Endothelial cell (in vitro differentiated cells): ENCODE data around the gene GHITM. TPM values are rescaled to one million over a fixed set of nuclear protein-coding genes. Genes with fewer than 3 reads are reported as not detected.

Experiments
- DNase-seq: peaks from one replicate; pipeline ENCODE4 v3.0.0; 2021; ENCODE audit warnings: low spot score
- H3K27ac Mint-ChIP-seq: one replicate; pipeline ENCODE4 v1.8.0; 2021; ENCODE audit warnings: mixed read lengths, inconsistent platforms; ENCODE audit not compliant: unreplicated experiment
- H3K27me3 Mint-ChIP-seq: one replicate; pipeline ENCODE4 v1.8.0; 2021; ENCODE audit warnings: mild to moderate bottlenecking, moderate library complexity, mixed read lengths, inconsistent platforms; ENCODE audit not compliant: unreplicated experiment
- H3K36me3 Mint-ChIP-seq: one replicate; pipeline ENCODE4 v1.8.0; 2021; ENCODE audit warnings: mild to moderate bottlenecking, low read depth, mixed read lengths, inconsistent platforms; ENCODE audit not compliant: unreplicated experiment
- H3K4me1 Mint-ChIP-seq: one replicate; pipeline ENCODE4 v1.8.0; 2021; ENCODE audit warnings: mild to moderate bottlenecking, mixed read lengths, inconsistent platforms; ENCODE audit not compliant: unreplicated experiment
- H3K4me3 Mint-ChIP-seq: one replicate; pipeline ENCODE4 v1.8.0; 2021; ENCODE audit warnings: mild to moderate bottlenecking, mixed read lengths, inconsistent platforms; ENCODE audit not compliant: unreplicated experiment
- H3K9me3 Mint-ChIP-seq: one replicate; pipeline ENCODE4 v1.8.0; 2021; ENCODE audit warnings: mixed read lengths, inconsistent platforms; ENCODE audit not compliant: unreplicated experiment
- CTCF ChIP-seq: fragments of 200-600 bp; sonication (generic); IDR thresholded peaks from one replicate; pipeline ENCODE4 v1.5.0; 2021; ENCODE audit warnings: antibody characterized with exemption; ENCODE audit not compliant: unreplicated experiment
- total RNA-seq: library from RNA; stranded (reverse); fragmentation: NEBNext Ultra II Directional; extraction: Animal tissue kit (Norgen Biotek cat#: 25700); gene quantifications from one replicate; pipeline ENCODE4 v1.2.1, GENCODE V29; 2021; ENCODE audit not compliant: unreplicated experiment

The GHITM gene
- total RNA-seq, 1 donor from 2014 or later, result 97.8 TPM

- no peak for TF ChIP-seq CTCF
- no peak for DNase-seq
- H3K27me3 Mint-ChIP-seq, result peaks cover 19% of the 10 kb centered on the region
Measured at GRCh38 chr10:84201244-84201606, 61.9 kb downstream of the GHITM start.

GRCh38 chr10:84201682-84202081 is 62.4 kb downstream of the GHITM start:
- Mint-ChIP-seq H3K4me1 (no peaks in the 10 kb centered on the region), H3K9me3 (no peaks in the 10 kb centered on the region), H3K36me3 (no peaks in the 10 kb centered on the region), H3K4me3 (no peak overlapping the region), H3K27me3 (peaks cover 19% of the 10 kb centered on the region), H3K27ac (no peak overlapping the region)
- no peak for TF ChIP-seq CTCF
- no peak for DNase-seq

More at GRCh38 chr10:84201244-84201606, 61.9 kb downstream of the GHITM start:
- Mint-ChIP-seq H3K4me3 (no peak overlapping the region), H3K4me1 (no peaks in the 10 kb centered on the region), H3K36me3 (no peaks in the 10 kb centered on the region), H3K9me3 (no peaks in the 10 kb centered on the region), H3K27ac (no peak overlapping the region)

GRCh38 chr10:84202349-84202748 is 63.0 kb downstream of the GHITM start:
- H3K36me3 Mint-ChIP-seq, result no peaks in the 10 kb centered on the region
- H3K4me1 Mint-ChIP-seq, result no peaks in the 10 kb centered on the region
- DNase-seq, result no peak
- no peak overlapping the region for H3K4me3 Mint-ChIP-seq
- TF ChIP-seq CTCF, result no peak
- H3K9me3 Mint-ChIP-seq, result no peaks in the 10 kb centered on the region
- H3K27ac Mint-ChIP-seq, result no peak overlapping the region
- peaks cover 14% of the 10 kb centered on the region for H3K27me3 Mint-ChIP-seq

Other genes starting within 250 kb of the GHITM start
- not detected for gene GPR15LG, start 34.3 kb downstream of the GHITM start, total RNA-seq
- gene CDHR1, start 55.0 kb downstream of the GHITM start, total RNA-seq, result 1.3 TPM
- gene LRIT2, start 86.0 kb downstream of the GHITM start, total RNA-seq, result not detected
- not detected for gene LRIT1, start 102.0 kb downstream of the GHITM start, total RNA-seq
- not detected for gene RGR, start 105.5 kb downstream of the GHITM start, total RNA-seq
- 80.2 TPM for gene CCSER2, start 189.1 kb downstream of the GHITM start, total RNA-seq